ENCODE data around the gene BAX. TPM values are rescaled to one million over a fixed set of nuclear protein-coding genes. Genes with fewer than 3 reads are reported as not detected.

BAX gene
- total and polyA plus RNA-seq, 2 of the 4 experiments (the other 2 are of a cell fraction) = 23.3 to 169 TPM

- Histone ChIP-seq H3K23ac (ENCODE audit: low read depth, low read length) (no peak overlapping the region), H3K4ac (ENCODE audit: low read depth, low read length) (no peak overlapping the region), H3K56ac (ENCODE audit: extremely low read depth, insufficient read depth, low read length) (no peak overlapping the region), H4K91ac (ENCODE audit: insufficient read depth, low read depth, low read length) (no peak overlapping the region), H2BK5ac (ENCODE audit: low read depth, low read length, poor library complexity, severe bottlenecking) (no peak overlapping the region), H3K9me1 (ENCODE audit: insufficient read depth, low read length) (peaks cover 2% of the 10 kb centered on the region; the same call in 1 of the 2 replicates), H3K9me3 (ENCODE audit: control insufficient read depth, insufficient read depth, low read length) (no peaks in the 10 kb centered on the region), H3K36me3 (ENCODE audit: control insufficient read depth, insufficient read depth, low read length) (peaks cover 44% of the 10 kb centered on the region), H3K79me1 (ENCODE audit: low read depth in 1 of 2, low read length in 2 of 2) (peaks cover 0 to 19% of the 10 kb centered on the region in 2 experiments; a peak in 3 of 4 replicates), H3K4me3 (ENCODE audit: insufficient read depth, low read depth, low read length) (no peak overlapping the region), H2AK9ac (replicated peaks; ENCODE audit: low read depth, low read length, poor library complexity) (no peak overlapping the region), H3K27me3 (ENCODE audit: control insufficient read depth, insufficient read depth, low read length) (no peaks in the 10 kb centered on the region), H2BK15ac (ENCODE audit: low read depth, low read length) (no peak overlapping the region), H2BK120ac (ENCODE audit: low read depth, low read length) (no peak overlapping the region), H4K20me1 (ENCODE audit: insufficient read depth, low read length) (no peaks in the 10 kb centered on the region), H2AFZ (replicated peaks; ENCODE audit: low read length, poor library complexity) (no peak overlapping the region), H3K18ac (ENCODE audit: low read depth, low read length) (no peak overlapping the region), H3K4me1 (ENCODE audit: control insufficient read depth, insufficient read depth, low read length) (no peaks in the 10 kb centered on the region), H4K5ac (ENCODE audit: low read depth, low read length) (no peak overlapping the region), H2BK20ac (ENCODE audit: low read depth, low read length) (no peak overlapping the region), H3K27ac (ENCODE audit: insufficient read depth, low read length) (no peak overlapping the region), H2AK5ac (ENCODE audit: low read depth, low read length) (no peak overlapping the region), H3K9ac (ENCODE audit: low read depth, low read length) (no peak overlapping the region), H3K4me2 (ENCODE audit: low read depth, low read length) (no peak overlapping the region), H3K14ac (replicated peaks; ENCODE audit: low read depth, low read length) (no peak overlapping the region), H4K8ac (ENCODE audit: low read depth in 2 of 2, low read length in 2 of 2) (no peak overlapping the region)
- ChIA-PET CTCF (interaction anchor here (1.9 kb wide), 1 partner anchor 12 kb away, joined by 5 read pairs; the partner anchor contains the start of genes GYS1 and RUVBL2), POLR2A (ENCODE audit: unreplicated experiment) (no interaction called here)
- no TSS peak for BruUV-seq (replicated peaks)
- no peak for ATAC-seq (ENCODE audit: low read depth)
- intact Hi-C loops (cut with micrococcal nuclease) (no loop called here), in situ Hi-C loops (cut with MboI; ENCODE audit: low sequenced_read_pairs) (no loop called here), dilution Hi-C loops (cut with HindIII; ENCODE audit: low sequenced_read_pairs, unreplicated experiment) (no loop called here)
- TF ChIP-seq NFE2L2 (IDR thresholded peaks at IDR 0.05; ENCODE audit: low read depth, low read length) = no peak
- no peak for TF ChIP-seq CHD1 (IDR thresholded peaks at IDR 0.05; ENCODE audit: low read depth, low read length)
- TF ChIP-seq ELK1 (IDR thresholded peaks at IDR 0.05; ENCODE audit: borderline replicate concordance, low read depth, low read length) = no peak
- TF ChIP-seq MAFK (IDR thresholded peaks at IDR 0.05; ENCODE audit: low read depth, low read length) = no peak
- TF ChIP-seq MXI1 (IDR thresholded peaks at IDR 0.05; ENCODE audit: borderline replicate concordance, low read depth, low read length) = no peak
- no peak for TF ChIP-seq FOS (IDR thresholded peaks at IDR 0.05; ENCODE audit: low read depth, low read length)
- TF ChIP-seq POLR2A (IDR thresholded peaks at IDR 0.05; ENCODE audit: low read depth, low read length) = no peak
- TF ChIP-seq CEBPB (IDR thresholded peaks at IDR 0.05; ENCODE audit: low read depth, low read length) = no peak
- no peak for TF ChIP-seq RAD21 (IDR thresholded peaks at IDR 0.05; ENCODE audit: low read length)
- TF ChIP-seq SMC3 (IDR thresholded peaks at IDR 0.05; ENCODE audit: low read depth, low read length) = no peak
- no peak for TF ChIP-seq USF2 (IDR thresholded peaks at IDR 0.05; ENCODE audit: low read depth, low read length)
- no peak for TF ChIP-seq RFX5 (IDR thresholded peaks at IDR 0.05; ENCODE audit: low read depth, low read length)
- no peak for TF ChIP-seq BHLHE40 (IDR thresholded peaks at IDR 0.05; ENCODE audit: low read depth, low read length)
- no peak for TF ChIP-seq CTCF (conservative IDR thresholded peaks at IDR 0.05; ENCODE audit: low read depth, low read length)
- TF ChIP-seq MAZ (IDR thresholded peaks at IDR 0.05; ENCODE audit: borderline replicate concordance, low read depth, low read length) = no peak
- TF ChIP-seq RCOR1 (IDR thresholded peaks at IDR 0.05; ENCODE audit: insufficient replicate concordance, low read length) = no peak
- DNase-seq = no peak
- WGBS, 2 experiments (ENCODE audit: extremely low coverage in 2 of 2, insufficient read length in 1 of 2) = no CpG with 5 or more reads among the region's 7 CpGs
Observed at GRCh38 chr19:49004964-49005614, 50.4 kb downstream of the BAX start.

Data from IMR-90 (cell line).